Fibroblast of the conjunctiva (primary cell): ENCODE data around the gene BAK1.
"Not testable (repeated sequence)": the region's sequence is repeated elsewhere in the genome, so short reads cannot be mapped to it uniquely, and the experiment has no call there.

ENCODE experiments used
- DNase-seq: peaks from one replicate; pipeline ENCODE4 v3.0.0-alpha.2; 2010; ENCODE audit warnings: low read depth

The BAK1 gene

GRCh38 chr6:33586108-33586640, 6.1 kb upstream of the BAK1 start:
- no peak for DNase-seq

GRCh38 chr6:33585403-33586107, 5.5 kb upstream of the BAK1 start:
- DNase-seq, result peak; percentile 49

- no peak for DNase-seq
Measured at GRCh38 chr6:33584700-33585402, 4.8 kb upstream of the BAK1 start.

- DNase-seq, result no peak
Measured at GRCh38 chr6:33583591-33584155, 3.6 kb upstream of the BAK1 start.

- no peak for DNase-seq
Measured at GRCh38 chr6:33581186-33581585, 1.1 kb upstream of the BAK1 start.

- DNase-seq, result no peak
Measured at GRCh38 chr6:33578588-33579011, 1.5 kb downstream of the BAK1 start.

GRCh38 chr6:33578164-33578563, 1.9 kb downstream of the BAK1 start:
- DNase-seq, result no peak

- no peak for DNase-seq
Measured at GRCh38 chr6:33577718-33578117, 2.4 kb downstream of the BAK1 start.

- DNase-seq, result no peak
Measured at GRCh38 chr6:33577106-33577535, 3.0 kb downstream of the BAK1 start.

- no peak for DNase-seq
Measured at GRCh38 chr6:33576668-33577067, 3.4 kb downstream of the BAK1 start.

GRCh38 chr6:33575211-33575610, 4.9 kb downstream of the BAK1 start:
- DNase-seq, result no peak

- no peak for DNase-seq
Measured at GRCh38 chr6:33571637-33572316, 8.3 kb downstream of the BAK1 start.

GRCh38 chr6:33570806-33571636, 9.1 kb downstream of the BAK1 start:
- peak; percentile 35 for DNase-seq

GRCh38 chr6:33568826-33569570, 11.1 kb downstream of the BAK1 start:
- DNase-seq, result no peak

- no peak for DNase-seq
Measured at GRCh38 chr6:33567836-33568235, 12.2 kb downstream of the BAK1 start.

GRCh38 chr6:33566182-33567084, 13.6 kb downstream of the BAK1 start:
- DNase-seq, result no peak

GRCh38 chr6:33558801-33559200, 21.3 kb downstream of the BAK1 start:
- no peak for DNase-seq

- no peak for DNase-seq
Measured at GRCh38 chr6:33557376-33557775, 22.7 kb downstream of the BAK1 start.

- DNase-seq, result not testable (repeated sequence)
Measured at GRCh38 chr6:33552883-33553282, 27.2 kb downstream of the BAK1 start.

- no peak for DNase-seq
Measured at GRCh38 chr6:33552252-33552651, 27.8 kb downstream of the BAK1 start.
